ENCODE data around the gene NKX6-1. TPM values are rescaled to one million over a fixed set of nuclear protein-coding genes. Genes with fewer than 3 reads are reported as not detected.

Gene NKX6-1
- total RNA-seq, 1 experiment from 2014 or later = 0.09 TPM

DNA sequence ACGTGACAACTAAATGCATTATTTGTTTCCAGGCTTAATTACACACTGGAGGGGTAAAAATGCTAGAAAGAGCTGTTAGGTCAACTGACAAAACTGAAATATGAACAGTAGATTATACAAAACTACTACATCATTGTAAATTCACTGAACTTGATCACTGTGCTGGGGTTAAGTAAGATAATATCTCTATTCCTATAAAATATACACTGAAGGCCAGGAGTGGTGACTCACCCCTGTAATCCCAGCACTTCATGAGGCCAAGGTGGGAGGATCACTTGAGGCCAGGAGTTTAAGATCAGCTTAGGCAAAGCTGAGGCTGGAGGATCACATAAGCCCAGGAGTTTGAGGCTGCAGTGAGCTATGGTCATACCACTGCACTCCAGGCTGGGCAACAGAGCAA lies 31.8 kb upstream of the NKX6-1 start:
- Histone ChIP-seq H3K9me3 (ENCODE audit: control insufficient read depth, low read depth, low read length) (no peaks in the 10 kb centered on the region), H3K79me1 (ENCODE audit: insufficient read depth, low read depth, low read length, poor library complexity, severe bottlenecking) (no peaks in the 10 kb centered on the region), H4K91ac (ENCODE audit: insufficient read length, low read depth, low read length) (no peak overlapping the region), H3K4me2 (ENCODE audit: insufficient read depth, insufficient read length, low read length) (no peak overlapping the region), H3K23ac (ENCODE audit: insufficient read length, low read depth, low read length) (no peak overlapping the region), H3K9ac (ENCODE audit: extremely low read depth, insufficient read length, low read length) (no peak overlapping the region), H3K27me3 (ENCODE audit: insufficient read depth, low read length) (no peaks in the 10 kb centered on the region), H2BK15ac (ENCODE audit: low read depth, low read length) (no peak overlapping the region), H2BK12ac (ENCODE audit: insufficient read length, low read depth, low read length) (no peak overlapping the region), H3K27ac (ENCODE audit: insufficient read length, low read depth, low read length) (no peak overlapping the region), H4K8ac (replicated peaks; ENCODE audit: insufficient read length, low read depth, low read length) (no peak overlapping the region), H3K18ac (ENCODE audit: insufficient read length, low read depth, low read length) (no peak overlapping the region), H2AK5ac (ENCODE audit: insufficient read length, low read length) (no peak overlapping the region), H3K4me1 (ENCODE audit: insufficient read depth, low read length) (0 out of 2 replicates have a peak, but pooled peaks cover 2% of the 10 kb centered on the region), H2BK20ac (ENCODE audit: low read depth, low read length, poor library complexity, severe bottlenecking) (no peak overlapping the region), H3K56ac (ENCODE audit: insufficient read length, low read depth, low read length) (no peak overlapping the region), H3T11ph (ENCODE audit: low read length) (no peak overlapping the region), H4K20me1 (ENCODE audit: control insufficient read depth, insufficient read depth, insufficient read length) (no peaks in the 10 kb centered on the region), H4K5ac (ENCODE audit: insufficient read length, low read depth, low read length) (no peak overlapping the region), H3K4ac (ENCODE audit: low read depth, low read length) (no peak overlapping the region), H3K14ac (ENCODE audit: insufficient read depth, low read length) (no peak overlapping the region), H2BK120ac (ENCODE audit: low read depth, low read length, poor library complexity, severe bottlenecking) (no peak overlapping the region), H2BK5ac (ENCODE audit: insufficient read length, low read length) (no peak overlapping the region), H2AFZ (ENCODE audit: low read length) (no peak overlapping the region), H3K23me2 (ENCODE audit: insufficient read length, low read depth, low read length, poor library complexity, severe bottlenecking) (no peaks in the 10 kb centered on the region), H3K79me2 (ENCODE audit: insufficient read depth, low read length) (no peaks in the 10 kb centered on the region)
- Mint-ChIP-seq H3K27me3 (ENCODE audit: low read depth) (no peaks in the 10 kb centered on the region), H3K4me1 (peaks cover 5 to 6% of the 10 kb centered on the region in 2 experiments), H3K36me3 (ENCODE audit: insufficient read depth in 1 of 3, low read depth in 3 of 3) (peaks cover 0 to 6% (median 2%) of the 10 kb centered on the region in 3 experiments; a peak in 2 of 7 replicates), H3K4me3 (no peak overlapping the region), H3K27ac (no peak overlapping the region), H3K9me3 (peaks cover 3 to 7% of the 10 kb centered on the region in 2 experiments; a peak in 4 of 5 replicates)
- DNase-seq = no peak
- TF ChIP-seq, protein P1, sequence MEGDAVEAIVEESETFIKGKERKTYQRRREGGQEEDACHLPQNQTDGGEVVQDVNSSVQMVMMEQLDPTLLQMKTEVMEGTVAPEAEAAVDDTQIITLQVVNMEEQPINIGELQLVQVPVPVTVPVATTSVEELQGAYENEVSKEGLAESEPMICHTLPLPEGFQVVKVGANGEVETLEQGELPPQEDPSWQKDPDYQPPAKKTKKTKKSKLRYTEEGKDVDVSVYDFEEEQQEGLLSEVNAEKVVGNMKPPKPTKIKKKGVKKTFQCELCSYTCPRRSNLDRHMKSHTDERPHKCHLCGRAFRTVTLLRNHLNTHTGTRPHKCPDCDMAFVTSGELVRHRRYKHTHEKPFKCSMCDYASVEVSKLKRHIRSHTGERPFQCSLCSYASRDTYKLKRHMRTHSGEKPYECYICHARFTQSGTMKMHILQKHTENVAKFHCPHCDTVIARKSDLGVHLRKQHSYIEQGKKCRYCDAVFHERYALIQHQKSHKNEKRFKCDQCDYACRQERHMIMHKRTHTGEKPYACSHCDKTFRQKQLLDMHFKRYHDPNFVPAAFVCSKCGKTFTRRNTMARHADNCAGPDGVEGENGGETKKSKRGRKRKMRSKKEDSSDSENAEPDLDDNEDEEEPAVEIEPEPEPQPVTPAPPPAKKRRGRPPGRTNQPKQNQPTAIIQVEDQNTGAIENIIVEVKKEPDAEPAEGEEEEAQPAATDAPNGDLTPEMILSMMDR (conservative IDR thresholded peaks at IDR 0.05) = no peak
- no CpG with 5 or more reads among the region's 1 CpG for WGBS (ENCODE audit: extremely low coverage, insufficient read length, low lambda C conversion rate)
